NCI-H187 treated with DMSO at 0.1 percent for 48 hours (cell line): ENCODE measurements around the gene PSEN2.
"Not testable (repeated sequence)": the region's sequence is repeated elsewhere in the genome, so short reads cannot be mapped to it uniquely, and the experiment has no call there.

ENCODE experiments used
- DNase-seq: peaks from one replicate; lab custom pipeline; 2025; lab: John Stamatoyannopoulos, UW

The PSEN2 gene

DNA sequence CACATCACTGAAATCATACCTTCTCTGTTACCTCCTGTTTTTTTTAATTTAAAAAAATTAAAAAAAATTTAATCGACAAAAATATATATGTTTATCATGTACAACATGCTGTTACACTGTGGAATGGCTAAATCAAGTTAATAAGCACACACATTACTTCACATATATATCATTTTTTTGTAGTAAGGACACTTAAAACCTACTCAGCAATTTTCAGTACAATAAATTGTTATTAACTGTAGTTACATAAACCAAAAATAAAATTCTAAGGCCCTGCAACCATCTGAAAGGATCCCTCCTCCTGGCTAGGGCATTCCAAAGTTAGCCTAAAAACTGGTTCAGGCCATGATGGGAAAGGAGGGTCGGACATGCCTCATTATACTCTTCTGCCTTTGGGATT, 46.1 kb downstream of the PSEN2 start:
- DNase-seq = no peak

DNA sequence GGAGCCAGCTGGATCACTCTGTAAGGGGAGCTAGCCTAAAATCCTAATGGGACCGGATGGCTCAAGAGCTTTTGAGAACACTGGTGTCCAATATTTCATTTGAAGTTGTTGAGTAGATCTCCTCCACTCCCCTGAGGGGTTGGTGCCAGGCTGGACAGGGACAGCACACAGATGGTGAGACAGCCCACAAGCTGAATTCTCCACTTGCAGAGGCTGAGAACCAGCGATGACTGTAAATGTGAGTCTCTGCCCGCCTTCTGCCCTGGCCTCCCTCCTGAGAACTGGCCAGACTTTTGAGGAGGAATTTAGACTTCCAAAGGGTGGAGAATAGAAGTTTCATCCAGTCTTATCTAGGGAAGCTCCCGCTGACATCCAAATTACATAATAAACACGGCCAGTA, 49.2 kb downstream of the PSEN2 start:
- DNase-seq = no peak

DNA sequence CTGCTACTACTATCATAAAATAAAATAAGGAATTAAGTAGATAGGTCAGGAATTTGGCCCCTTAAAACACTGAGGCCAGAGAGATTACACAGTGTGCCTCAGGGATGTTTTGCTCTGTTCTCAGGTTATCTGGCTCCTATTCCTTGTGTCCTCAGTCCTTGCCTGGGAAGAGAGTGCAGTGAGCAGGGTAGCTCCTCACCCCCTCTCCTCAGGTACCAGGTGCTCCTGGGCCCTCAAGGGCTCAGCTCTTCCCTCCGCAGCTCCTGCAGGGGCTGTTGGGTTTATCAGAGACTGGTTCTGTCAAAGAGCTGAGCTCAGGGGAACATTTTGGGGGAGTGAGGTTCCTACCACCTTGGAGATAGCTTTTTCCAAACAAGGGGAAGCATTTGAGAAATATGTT, 49.6 kb downstream of the PSEN2 start:
- no peak for DNase-seq

DNA sequence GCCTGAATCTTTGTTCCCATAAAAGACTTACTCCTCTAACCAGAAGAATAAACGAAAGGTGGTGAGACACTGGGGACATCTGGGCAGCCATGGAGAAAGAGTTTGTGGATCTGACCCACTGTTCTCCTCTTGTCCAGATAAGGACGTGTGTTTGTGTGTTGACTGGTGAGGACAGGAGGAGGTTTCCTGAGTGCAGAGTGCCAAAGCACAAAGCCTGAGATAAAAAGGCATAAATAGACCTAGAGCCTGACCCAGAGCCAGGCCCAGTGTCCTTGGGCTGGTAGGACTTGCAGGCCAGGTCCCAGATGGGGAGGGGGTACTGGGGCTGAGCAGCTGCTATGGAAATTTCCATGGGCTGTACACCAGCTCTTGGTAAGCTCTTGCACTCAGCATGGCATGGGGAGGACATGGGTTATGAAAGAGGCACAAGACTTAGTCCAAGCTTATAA, 50.1 kb downstream of the PSEN2 start:
- DNase-seq = no peak

DNA sequence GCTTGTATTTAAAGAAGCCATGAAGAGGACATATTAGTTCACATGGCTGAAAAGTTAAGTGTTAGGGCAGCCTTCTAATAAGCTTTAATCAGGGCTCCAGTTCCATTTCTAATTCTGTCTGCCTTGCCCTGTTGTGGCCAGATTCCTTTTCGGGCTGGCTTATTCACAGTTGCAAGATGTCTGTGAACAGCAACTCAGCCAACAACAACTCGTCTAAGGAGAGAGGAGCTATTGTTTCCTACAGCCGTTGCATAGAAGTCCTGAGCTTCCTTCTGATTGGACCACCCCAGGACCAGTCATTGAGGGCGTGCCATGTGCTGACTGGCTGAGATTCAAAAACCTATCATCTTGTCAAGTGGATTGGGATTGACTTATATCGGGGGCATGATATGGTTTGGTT, 51.1 kb downstream of the PSEN2 start:
- DNase-seq = no peak

DNA sequence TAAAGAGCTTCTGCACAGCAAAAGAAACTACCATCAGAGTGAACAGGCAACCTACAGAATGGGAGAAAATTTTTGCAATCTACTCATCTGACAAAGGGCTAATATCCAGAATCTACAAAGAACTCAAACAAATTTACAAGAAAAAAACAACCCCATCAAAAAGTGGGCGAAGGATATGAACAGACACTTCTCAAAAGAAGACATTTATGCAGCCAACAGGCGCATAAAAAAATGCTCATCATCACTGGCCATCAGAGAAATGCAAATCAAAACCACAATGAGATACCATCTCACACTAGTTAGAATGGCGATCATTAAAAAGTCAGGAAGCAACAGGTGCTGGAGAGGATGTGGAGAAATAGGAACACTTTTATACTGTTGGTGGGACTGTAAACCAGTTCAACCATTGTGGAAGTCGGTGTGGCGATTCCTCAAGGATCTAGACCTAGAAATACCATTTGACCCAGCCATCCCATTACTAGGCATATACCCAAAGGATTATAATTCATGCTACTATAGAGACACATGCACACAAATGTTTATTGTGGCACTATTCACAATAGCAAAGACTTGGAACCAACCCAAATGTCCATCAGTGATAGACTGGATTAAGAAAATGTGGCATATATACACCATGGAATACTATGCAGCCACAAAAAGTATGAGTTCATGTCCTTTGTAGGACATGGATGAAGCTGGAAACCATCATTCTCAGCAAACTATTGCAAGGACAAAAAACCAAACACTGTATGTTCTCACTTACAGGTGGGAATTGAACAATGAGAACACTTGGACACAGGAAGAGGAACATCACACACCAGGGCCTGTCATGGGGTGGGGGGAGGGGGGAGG, 59.1 kb downstream of the PSEN2 start:
- DNase-seq = not testable (repeated sequence)

DNA sequence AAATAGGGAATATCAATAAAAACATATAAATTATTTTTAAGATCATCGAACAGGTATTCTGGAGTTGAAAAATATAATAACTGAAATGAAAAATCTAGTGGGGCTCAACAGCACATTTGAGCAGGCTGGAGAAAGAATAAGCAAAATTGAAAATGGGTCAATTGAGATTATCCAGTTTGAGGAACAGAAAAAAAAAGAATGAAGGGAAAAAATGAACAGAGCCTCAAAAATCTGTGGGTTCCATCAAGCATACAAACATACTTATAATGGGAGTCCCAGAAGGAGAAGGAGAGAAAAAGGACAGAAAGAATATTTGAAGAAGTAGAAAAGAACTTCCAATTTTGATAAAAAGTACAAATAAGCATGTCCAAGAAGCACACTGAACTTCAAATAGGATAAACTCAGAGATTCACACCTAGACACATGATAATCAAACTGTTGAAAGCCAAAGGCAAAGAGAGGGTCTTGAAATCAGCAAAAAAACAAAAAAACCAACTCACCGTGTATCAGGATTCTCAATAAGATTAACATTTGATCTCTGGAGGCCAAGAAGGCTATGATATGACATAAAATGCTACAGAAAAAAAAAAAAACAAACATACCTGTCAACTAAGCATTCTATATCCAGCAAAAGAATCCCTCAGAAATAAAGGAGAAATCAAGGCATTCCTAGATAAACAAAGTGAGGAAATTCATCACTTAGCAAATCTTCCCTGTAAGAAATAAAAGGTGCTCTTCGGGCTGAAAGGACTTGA, 64.2 kb downstream of the PSEN2 start:
- no peak for DNase-seq

DNA sequence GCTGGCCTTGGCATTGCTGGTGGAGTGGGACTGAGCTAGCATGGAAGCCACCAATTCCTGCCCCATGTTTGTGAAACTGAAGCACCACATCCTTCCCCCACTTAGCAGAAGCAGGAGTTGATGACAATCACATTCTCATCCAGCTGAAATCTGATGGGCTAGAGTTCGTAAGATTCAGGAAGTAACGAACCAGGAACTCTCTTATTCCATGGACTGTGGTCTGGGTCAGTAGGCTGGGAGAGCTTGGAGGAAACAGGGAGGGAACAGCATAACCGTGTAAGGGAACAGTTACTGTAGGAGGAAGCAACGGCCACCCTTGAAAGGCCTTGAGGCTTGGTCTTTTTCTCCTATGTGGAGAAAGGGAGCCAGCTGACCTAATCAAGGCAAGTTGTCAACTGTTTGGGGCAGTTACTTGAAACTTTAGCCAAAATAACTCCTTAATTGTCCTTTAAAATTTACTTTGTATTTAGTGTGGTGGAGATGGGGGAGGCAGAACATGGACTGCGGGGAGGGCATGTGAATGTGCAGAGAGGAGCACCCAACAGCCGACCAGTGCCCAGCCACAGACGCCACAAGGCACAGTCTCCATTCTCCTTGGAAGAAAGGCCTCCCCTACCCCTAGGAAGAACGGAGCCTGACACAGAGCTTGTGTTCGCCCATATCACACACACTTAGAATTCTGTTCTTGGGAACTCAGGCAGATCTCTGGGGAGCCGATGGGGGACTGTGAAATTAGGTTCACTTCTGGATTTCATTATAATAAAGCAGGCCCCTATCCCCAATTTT, 67.7 kb downstream of the PSEN2 start:
- no peak for DNase-seq

DNA sequence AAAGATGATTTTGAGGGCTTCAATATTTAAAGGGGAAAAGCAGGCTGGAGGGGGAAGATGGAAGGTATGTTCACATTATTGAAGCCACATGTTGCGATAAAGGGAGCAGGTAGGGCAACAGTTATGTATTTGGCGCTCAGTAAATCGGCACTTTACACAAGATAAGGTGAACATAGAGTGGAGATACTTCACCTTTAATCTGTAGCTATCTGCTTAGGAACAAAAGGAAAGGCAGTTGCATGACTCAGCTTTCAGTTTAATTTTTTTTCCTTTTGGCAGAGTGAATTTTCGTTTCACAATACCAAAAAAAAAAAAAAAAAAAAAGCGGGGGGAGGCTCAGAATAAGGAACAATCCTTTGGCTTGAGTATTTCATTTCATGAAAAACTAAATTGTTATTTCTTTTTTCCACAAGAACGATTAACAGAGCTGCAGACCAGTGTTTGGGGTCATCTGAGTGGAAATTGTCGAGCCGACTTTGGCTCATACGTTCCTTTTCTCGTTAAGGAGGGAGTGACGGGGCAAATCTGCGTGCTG, 68.6 kb downstream of the PSEN2 start:
- no peak for DNase-seq

DNA sequence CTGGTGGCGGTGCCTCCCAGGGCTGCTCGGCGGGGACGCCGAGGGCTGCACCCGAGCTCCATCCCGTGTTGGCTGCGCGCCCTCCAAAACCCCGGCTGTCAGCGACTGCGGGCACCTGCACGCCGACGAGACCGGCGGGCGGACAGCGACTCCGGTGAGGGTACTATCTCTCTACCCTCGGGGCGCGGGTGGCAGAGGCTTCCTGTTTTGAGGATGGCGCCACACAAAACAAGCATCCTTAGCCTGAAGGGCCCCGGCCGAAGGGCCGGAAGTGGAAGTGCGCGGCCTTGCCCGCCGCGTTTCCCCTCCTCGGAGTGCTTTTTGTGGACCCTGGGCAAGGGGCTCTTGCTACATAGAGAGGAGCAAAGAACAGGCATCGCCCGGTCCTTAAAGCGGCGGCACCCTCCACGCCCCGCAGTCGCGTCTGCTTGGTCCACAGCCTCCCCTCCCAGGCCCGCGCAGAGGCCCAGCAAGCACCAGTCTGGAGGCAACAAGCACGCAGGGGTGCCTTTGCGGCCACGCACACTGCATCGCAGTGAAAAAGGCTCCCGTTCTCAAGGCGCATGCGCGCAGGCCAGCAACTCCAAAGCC, 69.1 kb downstream of the PSEN2 start:
- DNase-seq = no peak

DNA sequence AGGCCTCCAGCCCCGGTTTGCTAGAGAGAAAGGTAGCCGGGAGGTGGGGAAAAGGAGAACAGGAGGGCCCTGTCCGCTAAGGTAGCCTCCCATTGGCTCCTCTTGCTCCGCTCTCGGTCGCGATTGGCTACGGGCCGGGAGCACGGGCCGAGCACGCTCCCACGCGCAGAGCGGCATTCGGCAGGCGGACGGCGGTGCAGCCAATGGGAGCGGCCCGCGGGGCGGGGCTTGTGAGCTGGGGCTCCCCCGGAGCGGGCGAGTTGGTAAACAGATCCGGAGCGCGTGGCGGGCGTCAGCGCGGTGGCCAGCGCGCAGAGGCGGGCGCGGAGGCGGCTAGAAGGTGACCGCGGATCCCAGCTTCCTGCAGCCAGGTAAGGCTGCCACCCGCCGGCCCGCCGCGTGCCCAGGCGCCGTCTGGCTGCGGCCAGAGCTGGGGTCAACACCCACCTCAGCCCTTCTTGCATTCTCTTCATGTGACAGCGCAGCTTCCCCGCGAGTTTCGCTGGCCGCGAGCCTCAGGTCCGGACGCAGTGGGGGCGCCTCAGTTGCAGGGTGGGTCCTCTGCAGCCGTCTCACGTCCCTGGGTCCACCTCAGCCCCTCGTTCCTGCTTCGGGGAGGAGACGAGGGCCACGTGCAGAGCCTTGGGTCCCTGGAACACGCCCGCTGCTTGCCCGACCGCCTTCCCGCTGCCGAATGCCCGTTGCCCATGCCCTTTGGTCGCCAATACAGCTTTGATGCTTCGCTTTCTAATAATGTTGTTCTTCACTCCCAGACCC, 69.8 kb downstream of the PSEN2 start, which contains the start of gene COQ8A:
Gene COQ8A, plus strand, starts transcription at position 266 of the 777 bp plus-strand sequence. CDS start 21,092 bp downstream, outside the sequence.
- peak; percentile 92 for DNase-seq

DNA sequence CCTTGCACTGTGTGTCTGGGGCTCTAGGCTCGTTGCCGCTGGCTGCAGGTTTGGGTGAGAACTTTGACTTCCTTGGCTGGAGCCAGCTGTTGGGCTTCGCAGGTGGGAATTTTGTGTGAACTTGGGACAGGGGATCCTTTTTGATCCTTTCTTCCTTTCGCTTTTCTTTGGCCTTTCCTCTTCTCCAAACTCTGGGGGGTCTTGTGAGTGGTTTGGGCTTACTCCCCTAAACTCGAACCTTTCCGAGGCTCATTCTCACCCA, 70.3 kb downstream of the PSEN2 start:
- no peak for DNase-seq

DNA sequence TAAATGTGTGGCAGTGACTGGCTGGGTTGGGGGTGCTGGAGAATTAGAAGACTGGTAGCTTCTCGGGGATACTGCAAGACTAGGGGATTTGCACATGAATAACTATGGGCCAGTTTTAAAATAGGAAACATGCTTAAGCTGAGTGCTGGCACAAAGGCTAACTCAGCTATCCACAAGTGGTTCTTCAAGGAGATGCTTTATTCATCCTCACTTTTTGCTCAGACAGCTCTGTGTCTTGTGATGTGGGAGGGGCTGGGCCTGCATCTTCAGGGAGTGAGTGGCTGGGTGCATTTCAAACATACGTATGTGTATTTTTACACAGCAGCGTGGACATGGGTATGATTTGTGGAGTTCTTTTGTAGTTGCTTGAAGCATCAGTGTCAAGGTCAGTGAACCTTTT, 72.0 kb downstream of the PSEN2 start:
- DNase-seq = no peak

DNA sequence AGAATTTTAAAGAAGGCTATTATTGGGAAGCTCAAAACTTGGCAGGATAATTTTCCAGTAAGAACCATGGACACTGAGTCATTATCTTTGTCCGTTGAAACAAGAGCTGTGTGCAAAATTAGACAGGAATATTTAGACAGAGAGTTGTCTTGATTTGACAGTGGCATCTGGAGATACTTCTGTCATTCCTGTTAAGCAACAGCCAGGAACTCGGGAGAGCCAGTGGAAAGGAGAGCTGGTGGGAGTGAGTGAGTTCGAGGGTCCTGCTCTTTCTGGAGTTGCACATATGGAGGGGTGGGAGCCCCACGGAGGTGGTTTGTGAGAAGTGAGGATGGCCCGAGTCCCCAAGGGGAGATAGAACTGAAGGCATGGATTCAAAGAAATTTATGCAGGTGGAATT, 72.7 kb downstream of the PSEN2 start:
- DNase-seq = no peak

DNA sequence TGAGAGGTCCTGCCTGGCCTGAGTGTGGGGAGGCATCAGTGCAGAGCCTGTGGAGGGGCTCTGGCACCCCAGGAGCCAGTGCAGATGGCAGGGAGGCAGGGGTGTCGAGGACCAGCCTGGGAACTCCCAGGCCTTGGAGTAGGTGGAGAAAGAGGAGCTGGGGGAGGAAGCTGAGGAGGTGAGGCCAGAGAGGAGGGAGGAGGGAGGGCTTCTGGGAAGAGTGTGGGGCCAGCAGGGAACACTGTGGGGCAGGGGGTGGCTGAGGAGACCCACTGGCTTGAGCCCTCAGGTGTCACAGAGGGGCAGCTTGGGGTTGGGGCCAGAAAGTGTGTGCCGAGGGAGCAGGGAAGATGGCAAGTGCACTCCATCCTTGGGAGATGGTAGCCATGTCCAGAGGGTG, 73.5 kb downstream of the PSEN2 start:
- DNase-seq = no peak

DNA sequence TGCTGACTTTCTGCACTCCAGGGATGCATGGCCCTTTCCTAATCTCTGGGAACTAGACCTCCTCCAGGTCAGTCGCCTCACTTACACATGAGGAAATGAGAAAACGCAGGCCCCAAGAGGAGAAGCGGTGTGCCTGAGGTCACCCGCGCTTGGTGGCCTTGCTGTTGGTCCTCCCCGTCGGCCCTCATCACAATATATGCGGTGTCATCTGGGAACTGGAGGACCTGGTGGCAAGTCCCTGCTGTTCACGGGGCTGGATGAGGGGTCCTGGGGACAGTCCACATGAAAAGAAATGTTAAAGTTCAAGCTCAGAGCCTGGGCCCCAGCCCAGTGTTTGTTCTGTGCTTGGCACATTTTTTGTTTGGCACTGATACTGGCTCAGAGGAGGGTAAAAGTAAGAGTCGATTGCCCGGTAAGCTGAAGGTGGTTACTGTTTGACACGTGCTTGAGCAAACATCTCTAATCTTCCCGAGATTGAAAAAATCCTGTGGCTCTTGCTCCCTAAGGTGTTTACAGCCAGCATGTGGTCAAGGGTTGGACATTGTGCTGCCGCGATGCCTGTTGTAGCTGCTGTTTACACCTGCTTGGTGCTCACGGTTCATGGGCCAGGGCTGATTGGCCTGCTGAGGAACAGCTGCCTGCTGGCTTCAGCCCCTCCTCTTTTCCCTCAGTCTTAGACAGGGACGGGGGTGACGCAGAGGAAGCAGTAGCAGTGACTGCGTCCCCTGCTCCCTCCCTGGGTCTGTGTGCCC, 74.9 kb downstream of the PSEN2 start:
- DNase-seq = no peak
